ENCODE results near the gene SORCS2. TPM values are rescaled to one million over a fixed set of nuclear protein-coding genes. Genes with fewer than 3 reads are reported as not detected.

The SORCS2 gene
- total RNA-seq, 4 donors from 2014 or later, result 0.48 to 1.8 (median 0.68) TPM; not detected in 1

GRCh38 chr4:7200801-7201200 lies 8.5 kb downstream of the SORCS2 start:
- Histone ChIP-seq H3K9me3 (no peaks in the 10 kb centered on the region), H3K36me3 (no peaks in the 10 kb centered on the region), H3K27me3 (peaks cover 6% of the 10 kb centered on the region), H3K4me3 (no peak overlapping the region), H3K27ac (peak overlapping the region in 3 of 4 donors; percentile 11 to 49 (median 40)), H3K4me1 (peaks cover 0 to 2% (median 1%) of the 10 kb centered on the region in 4 donors)
- no peak for TF ChIP-seq POLR2AphosphoS5 (IDR thresholded peaks at IDR 0.05)
- TF ChIP-seq CTCF (IDR thresholded peaks at IDR 0.05), result no peak
- no peak for TF ChIP-seq EP300 (IDR thresholded peaks at IDR 0.05; ENCODE audit: low read depth)
- TF ChIP-seq POLR2A (IDR thresholded peaks at IDR 0.05), result no peak
- in situ Hi-C loops (cut with MboI; ENCODE audit: low pct_ligation_motif_present in 1 of 4, low pct_unique_long_range_greater_than_20kb in 1 of 4, low sequenced_read_pairs in 3 of 4) (no loop called here), intact Hi-C loops (cut with DNase I; ENCODE audit: low total_unique reads) (no loop called here)
- DNase-seq, result no peak
- WGBS, 2 donors (ENCODE audit: low coverage in 1 of 2), result 94% methylated on average over 12 of the region's 12 CpGs; no CpG with 5 or more reads in 1 of the 2 donors

- Histone ChIP-seq H3K27me3 (peaks cover under 1% of the 10 kb centered on the region), H3K36me3 (no peaks in the 10 kb centered on the region), H3K9me3 (no peaks in the 10 kb centered on the region), H3K27ac (peak overlapping the region; percentile 5 to 49 (median 26)), H3K4me3 (no peak overlapping the region), H3K4me1 (peaks cover 0 to 11% (median 5%) of the 10 kb centered on the region in 4 donors)
- in situ Hi-C loops (cut with MboI; ENCODE audit: low pct_ligation_motif_present in 1 of 4, low pct_unique_long_range_greater_than_20kb in 1 of 4, low sequenced_read_pairs in 3 of 4), result no loop called here
- intact Hi-C loops (cut with DNase I; ENCODE audit: low total_unique reads), result no loop called here
- WGBS, 2 donors (ENCODE audit: low coverage in 1 of 2), result 53 to 64% methylated on average over 12 to 29 of the region's 29 CpGs
- TF ChIP-seq EP300 (IDR thresholded peaks at IDR 0.05; ENCODE audit: low read depth) (no peak), POLR2A (IDR thresholded peaks at IDR 0.05) (no peak), POLR2AphosphoS5 (IDR thresholded peaks at IDR 0.05) (no peak), CTCF (IDR thresholded peaks at IDR 0.05) (no peak)
- no peak for DNase-seq
Observed at GRCh38 chr4:7201420-7202305, 9.3 kb downstream of the SORCS2 start.

- H3K9me3 ChIP-seq, result no peaks in the 10 kb centered on the region
- H3K36me3 ChIP-seq, result no peaks in the 10 kb centered on the region
- peaks cover 6% of the 10 kb centered on the region for H3K27me3 ChIP-seq
- in situ Hi-C loops (cut with MboI; ENCODE audit: low pct_ligation_motif_present in 1 of 4, low pct_unique_long_range_greater_than_20kb in 1 of 4, low sequenced_read_pairs in 3 of 4) (no loop called here), intact Hi-C loops (cut with DNase I; ENCODE audit: low total_unique reads) (no loop called here)
- DNase-seq, result no peak
- no peak overlapping the region for H3K4me3 ChIP-seq
- WGBS, 2 donors (ENCODE audit: low coverage in 1 of 2), result 74 to 75% methylated on average over 8 of the region's 8 CpGs
- peak overlapping the region in 1 of 4 donors; percentile 5 for H3K27ac ChIP-seq
- peaks cover 4 to 18% (median 10%) of the 10 kb centered on the region in 4 donors for H3K4me1 ChIP-seq
- TF ChIP-seq POLR2AphosphoS5 (IDR thresholded peaks at IDR 0.05) (no peak), CTCF (IDR thresholded peaks at IDR 0.05) (no peak), POLR2A (IDR thresholded peaks at IDR 0.05) (no peak), EP300 (IDR thresholded peaks at IDR 0.05; ENCODE audit: low read depth) (no peak)
Observed at GRCh38 chr4:7202411-7202810, 10.1 kb downstream of the SORCS2 start.

GRCh38 chr4:7204656-7205387 lies 12.5 kb downstream of the SORCS2 start:
- H3K27me3 ChIP-seq, result peaks cover 6% of the 10 kb centered on the region
- TF ChIP-seq CTCF (IDR thresholded peaks at IDR 0.05) (no peak), EP300 (IDR thresholded peaks at IDR 0.05; ENCODE audit: low read depth) (no peak), POLR2A (IDR thresholded peaks at IDR 0.05) (no peak), POLR2AphosphoS5 (IDR thresholded peaks at IDR 0.05) (no peak)
- DNase-seq, result no peak
- H3K27ac ChIP-seq, result no peak overlapping the region
- no peaks in the 10 kb centered on the region for H3K9me3 ChIP-seq
- in situ Hi-C loops (cut with MboI; ENCODE audit: low pct_ligation_motif_present in 1 of 4, low pct_unique_long_range_greater_than_20kb in 1 of 4, low sequenced_read_pairs in 3 of 4) (no loop called here), intact Hi-C loops (cut with DNase I; ENCODE audit: low total_unique reads) (no loop called here)
- H3K36me3 ChIP-seq, result no peaks in the 10 kb centered on the region
- H3K4me3 ChIP-seq, result no peak overlapping the region
- WGBS, 2 donors (ENCODE audit: low coverage in 1 of 2), result 84 to 90% methylated on average over 8 to 14 of the region's 14 CpGs
- peaks cover 4 to 25% (median 15%) of the 10 kb centered on the region in 4 donors for H3K4me1 ChIP-seq
